Measurements from ENCODE around the gene MMP25. TPM values are rescaled to one million over a fixed set of nuclear protein-coding genes. Genes with fewer than 3 reads are reported as not detected.
"Not testable (repeated sequence)": the region's sequence is repeated elsewhere in the genome, so short reads cannot be mapped to it uniquely, and the experiment has no call there.

The MMP25 gene
- total RNA-seq, 6 donors from 2014 or later: 10.0 to 41.4 (median 20.5) TPM

DNA sequence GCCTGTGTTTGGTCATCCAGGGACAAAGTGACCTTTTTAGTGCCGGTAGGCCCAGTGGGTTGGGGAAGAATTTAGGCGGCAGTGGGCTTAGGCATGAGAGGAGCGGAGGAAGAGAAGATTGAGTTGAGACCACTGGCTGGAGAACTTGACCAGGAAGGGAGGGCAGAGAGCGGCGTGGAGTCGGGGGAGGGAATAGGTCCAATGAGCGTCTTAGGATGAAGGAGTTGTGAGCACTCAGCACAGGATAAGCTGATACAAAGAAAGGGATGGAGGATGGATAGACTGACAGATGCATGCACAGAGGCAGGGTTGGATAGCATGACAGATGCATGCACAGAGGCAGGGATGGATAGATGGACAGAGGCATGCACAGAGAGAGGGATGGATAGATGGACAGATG is 27.1 kb downstream of the MMP25 start:
- no peak for DNase-seq
- 81 to 90% methylated on average over 7 of the region's 7 CpGs for WGBS, 2 donors
- ATAC-seq (ENCODE audit: low FRiP score in 2 of 2): no peak
- H3K36me3 ChIP-seq: peaks cover 0 to 25% (median 2%) of the 10 kb centered on the region in 4 donors
- no peaks in the 10 kb centered on the region for H3K27me3 ChIP-seq
- H3K9me3 ChIP-seq: no peaks in the 10 kb centered on the region
- H3K27ac ChIP-seq: peak overlapping the region in 2 of 4 donors; percentile 46 to 52
- peaks cover 0 to 17% (median 9%) of the 10 kb centered on the region in 4 donors for H3K4me1 ChIP-seq
- TF ChIP-seq, protein P1, sequence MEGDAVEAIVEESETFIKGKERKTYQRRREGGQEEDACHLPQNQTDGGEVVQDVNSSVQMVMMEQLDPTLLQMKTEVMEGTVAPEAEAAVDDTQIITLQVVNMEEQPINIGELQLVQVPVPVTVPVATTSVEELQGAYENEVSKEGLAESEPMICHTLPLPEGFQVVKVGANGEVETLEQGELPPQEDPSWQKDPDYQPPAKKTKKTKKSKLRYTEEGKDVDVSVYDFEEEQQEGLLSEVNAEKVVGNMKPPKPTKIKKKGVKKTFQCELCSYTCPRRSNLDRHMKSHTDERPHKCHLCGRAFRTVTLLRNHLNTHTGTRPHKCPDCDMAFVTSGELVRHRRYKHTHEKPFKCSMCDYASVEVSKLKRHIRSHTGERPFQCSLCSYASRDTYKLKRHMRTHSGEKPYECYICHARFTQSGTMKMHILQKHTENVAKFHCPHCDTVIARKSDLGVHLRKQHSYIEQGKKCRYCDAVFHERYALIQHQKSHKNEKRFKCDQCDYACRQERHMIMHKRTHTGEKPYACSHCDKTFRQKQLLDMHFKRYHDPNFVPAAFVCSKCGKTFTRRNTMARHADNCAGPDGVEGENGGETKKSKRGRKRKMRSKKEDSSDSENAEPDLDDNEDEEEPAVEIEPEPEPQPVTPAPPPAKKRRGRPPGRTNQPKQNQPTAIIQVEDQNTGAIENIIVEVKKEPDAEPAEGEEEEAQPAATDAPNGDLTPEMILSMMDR (IDR thresholded peaks at IDR 0.05): no peak
- TF ChIP-seq POLR2A (IDR thresholded peaks at IDR 0.05): no peak
- no peak overlapping the region for H3K4me3 ChIP-seq

DNA sequence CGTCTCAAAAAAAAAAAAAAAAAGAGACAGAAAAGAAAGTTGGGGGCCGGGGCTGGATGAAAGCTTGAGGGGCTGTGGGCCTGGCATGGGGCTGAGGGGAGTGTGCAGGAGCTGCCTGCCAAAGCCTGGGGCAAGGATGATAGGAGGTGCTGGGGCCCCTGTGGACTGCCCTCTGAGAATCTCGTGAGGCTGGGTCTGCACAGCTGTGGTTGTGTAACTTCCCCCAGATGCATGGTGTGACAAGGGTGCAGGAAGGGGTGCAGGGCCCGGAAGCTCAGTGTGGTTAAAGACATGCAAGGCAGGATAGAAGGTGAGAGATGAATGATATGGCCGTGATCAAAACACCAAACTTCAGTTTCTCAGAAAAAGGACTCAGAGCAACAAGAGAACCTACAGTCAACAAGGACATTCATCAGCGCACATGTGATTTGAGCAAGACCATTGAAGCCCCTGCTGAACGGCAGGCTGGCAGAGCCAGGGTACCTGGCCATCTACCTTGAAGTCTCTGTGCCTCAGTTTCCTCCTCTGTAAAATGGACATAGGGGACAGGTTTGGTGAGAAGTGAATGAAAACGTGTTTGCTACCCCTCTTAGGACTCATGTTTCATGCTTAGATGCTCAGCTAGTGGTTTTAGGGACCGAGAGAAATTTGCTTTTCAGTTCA is 28.6 kb downstream of the MMP25 start:
- Histone ChIP-seq H3K27me3 (no peaks in the 10 kb centered on the region), H3K9me3 (no peaks in the 10 kb centered on the region), H3K36me3 (peaks cover 0 to 15% (median 0%) of the 10 kb centered on the region in 4 donors), H3K4me1 (peaks cover 0 to 14% (median 9%) of the 10 kb centered on the region in 4 donors), H3K27ac (peak overlapping the region; percentile 40 to 79 (median 75)), H3K4me3 (no peak overlapping the region)
- DNase-seq: peak in 1 of 2 donors; percentile 77
- peak; percentile 68 to 74 for ATAC-seq (ENCODE audit: low FRiP score in 2 of 2)
- peak in 1 of 2 donors; percentile 37 for TF ChIP-seq POLR2AphosphoS5 (IDR thresholded peaks at IDR 0.05)
- no peak for TF ChIP-seq EP300 (IDR thresholded peaks at IDR 0.05)
- TF ChIP-seq, protein P1 (IDR thresholded peaks at IDR 0.05): no peak
- peak in 1 of 4 donors; percentile 21 for TF ChIP-seq POLR2A (IDR thresholded peaks at IDR 0.05)
- 49 to 57% methylated on average over 8 to 9 of the region's 9 CpGs for WGBS, 2 donors

DNA sequence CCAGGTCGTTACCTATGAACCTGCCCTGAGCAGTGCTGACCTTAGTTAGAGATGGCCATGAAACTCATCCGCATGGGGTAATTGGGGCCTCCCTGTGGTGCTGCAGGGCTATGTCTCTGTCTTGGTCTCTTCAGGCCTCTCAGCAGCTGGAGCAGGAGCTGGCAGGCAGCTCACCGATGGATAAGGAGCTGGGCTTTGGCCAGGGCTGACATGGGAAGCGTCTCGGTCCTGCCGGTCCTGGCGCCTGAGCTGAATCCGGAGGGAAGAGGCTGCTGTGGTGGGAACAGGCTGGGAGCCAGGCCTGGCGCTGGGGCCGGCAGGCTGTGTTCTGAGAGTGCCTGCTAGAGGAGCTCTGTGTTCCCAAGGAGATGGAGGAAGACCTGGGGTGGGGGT is 29.2 kb downstream of the MMP25 start:
- peak in 1 of 2 donors; percentile 68 for DNase-seq
- H3K27ac ChIP-seq: peak overlapping the region; percentile 40 to 79 (median 75)
- peaks cover 0 to 14% (median 9%) of the 10 kb centered on the region in 4 donors for H3K4me1 ChIP-seq
- ATAC-seq (ENCODE audit: low FRiP score in 2 of 2): no peak
- H3K9me3 ChIP-seq: no peaks in the 10 kb centered on the region
- TF ChIP-seq POLR2AphosphoS5 (IDR thresholded peaks at IDR 0.05) (no peak), POLR2A (IDR thresholded peaks at IDR 0.05) (no peak), EP300 (IDR thresholded peaks at IDR 0.05) (no peak)
- no peak overlapping the region for H3K4me3 ChIP-seq
- peaks cover 0 to 15% (median 0%) of the 10 kb centered on the region in 4 donors for H3K36me3 ChIP-seq
- no peaks in the 10 kb centered on the region for H3K27me3 ChIP-seq
- 31 to 45% methylated on average over 5 to 10 of the region's 10 CpGs for WGBS, 2 donors

DNA sequence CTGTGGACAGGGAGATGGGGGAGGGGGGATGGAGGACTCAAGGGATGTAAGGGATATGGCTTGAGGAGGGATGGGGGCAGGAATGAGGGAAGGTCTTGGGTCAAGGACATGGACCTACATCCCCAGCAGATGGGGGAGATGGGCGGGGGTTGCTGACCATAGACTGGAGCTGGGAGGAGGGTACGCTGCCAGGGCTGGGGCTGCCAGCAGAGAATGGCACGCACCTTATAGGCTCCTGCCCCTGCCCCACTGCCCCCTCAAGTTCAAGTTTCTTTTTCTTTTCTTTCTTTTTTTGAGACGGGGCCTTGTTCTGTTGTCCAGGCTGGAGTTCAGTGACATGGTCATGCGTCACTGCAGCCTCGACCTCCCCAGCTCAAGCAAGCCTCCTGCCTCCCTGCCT is 29.6 kb downstream of the MMP25 start:
- not testable (repeated sequence) for ATAC-seq (ENCODE audit: low FRiP score in 2 of 2); H3K9me3 ChIP-seq; DNase-seq; H3K4me3 ChIP-seq; H3K27me3 ChIP-seq
- Histone ChIP-seq H3K27ac (peak overlapping the region; percentile 40 to 79 (median 75)), H3K36me3 (peaks cover 0 to 15% (median 0%) of the 10 kb centered on the region in 4 donors), H3K4me1 (peaks cover 0 to 14% (median 9%) of the 10 kb centered on the region in 4 donors)
- WGBS, 2 donors: 87 to 93% methylated on average over 6 of the region's 6 CpGs

DNA sequence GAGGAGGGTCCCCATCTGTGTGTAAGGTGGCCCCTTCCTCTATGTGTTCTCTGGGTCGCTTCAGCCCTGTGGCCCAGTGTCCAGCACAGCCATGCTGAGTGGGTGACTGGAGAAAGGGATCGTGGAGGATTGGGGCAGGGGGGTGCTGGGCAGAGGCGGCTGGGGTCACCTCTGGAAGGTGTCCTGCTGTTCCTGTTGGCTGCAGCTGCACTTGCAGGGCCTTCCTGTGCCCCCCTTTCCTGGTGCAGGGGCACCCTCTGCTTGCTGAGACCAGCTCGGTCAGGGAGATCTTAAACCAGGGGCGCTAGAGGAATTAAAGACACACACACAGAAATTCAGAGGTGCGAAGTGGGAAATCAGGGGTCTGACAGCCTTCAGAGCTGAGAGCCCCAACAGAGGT is 30.2 kb downstream of the MMP25 start:
- H3K4me1 ChIP-seq: peaks cover 0 to 14% (median 9%) of the 10 kb centered on the region in 4 donors
- peak overlapping the region in 3 of 4 donors; percentile 34 to 79 (median 76) for H3K27ac ChIP-seq
- H3K4me3 ChIP-seq: no peak overlapping the region
- no peaks in the 10 kb centered on the region for H3K27me3 ChIP-seq
- no peaks in the 10 kb centered on the region for H3K9me3 ChIP-seq
- DNase-seq (no peak), ATAC-seq (ENCODE audit: low FRiP score in 2 of 2) (no peak)
- 81 to 90% methylated on average over 3 to 6 of the region's 6 CpGs for WGBS, 2 donors
- no peak for TF ChIP-seq POLR2A (IDR thresholded peaks at IDR 0.05)
- no peak for TF ChIP-seq EP300 (IDR thresholded peaks at IDR 0.05)
- TF ChIP-seq, protein P1 (IDR thresholded peaks at IDR 0.05): no peak
- no peak for TF ChIP-seq POLR2AphosphoS5 (IDR thresholded peaks at IDR 0.05)
- peaks cover 0 to 15% (median 0%) of the 10 kb centered on the region in 4 donors for H3K36me3 ChIP-seq
